Neural progenitor cell (in vitro differentiated cells): ENCODE data around the gene CD34. TPM values are rescaled to one million over a fixed set of nuclear protein-coding genes. Genes with fewer than 3 reads are reported as not detected.

Source experiments
- DNase-seq: peaks from one replicate; pipeline ENCODE4 v3.0.0-alpha.2; 2016; ENCODE audit warnings: low spot score
- H2AFZ ChIP-seq: fragments of 200-600 bp; sonication (generic); replicated peaks from 2 replicates; pipeline ENCODE4 v1.6.1; 2016; ENCODE audit warnings: antibody characterized with exemption
- H3F3A ChIP-seq: fragments of 200-600 bp; sonication (generic); 2 replicates; pipeline ENCODE4 v1.6.1; 2016; ENCODE audit warnings: antibody characterized with exemption, low read depth
- H3K27ac ChIP-seq: fragments of 200-600 bp; sonication (generic); 2 replicates; pipeline ENCODE4 v1.5.1; 2016; ENCODE audit warnings: mild to moderate bottlenecking
- H3K27me3 ChIP-seq: fragments of 200-600 bp; sonication (generic); 2 replicates; pipeline ENCODE4 v1.6.1; 2016; ENCODE audit warnings: mild to moderate bottlenecking, moderate library complexity
- H3K36me3 ChIP-seq: fragments of 200-600 bp; sonication (generic); 2 replicates; pipeline ENCODE4 v1.5.1; 2016
- H3K4me1 ChIP-seq: fragments of 200-600 bp; sonication (generic); 2 replicates; pipeline ENCODE4 v1.6.1; 2016; ENCODE audit warnings: mixed run types
- H3K4me2 ChIP-seq: fragments of 200-600 bp; sonication (generic); 2 replicates; pipeline ENCODE4 v1.6.1; 2016
- H3K4me3 ChIP-seq: fragments of 200-600 bp; sonication (generic); 2 replicates; pipeline ENCODE4 v1.5.1; 2016
- H3K79me2 ChIP-seq: fragments of 200-600 bp; sonication (generic); 2 replicates; pipeline ENCODE4 v1.6.1; 2016; ENCODE audit warnings: low read depth
- H3K9ac ChIP-seq: fragments of 200-600 bp; sonication (generic); 2 replicates; pipeline ENCODE4 v1.6.1; 2016
- H3K9me3 ChIP-seq: fragments of 200-600 bp; sonication (generic); 2 replicates; pipeline ENCODE4 v1.5.1; 2016; ENCODE audit warnings: low read depth
- H4K20me1 ChIP-seq: fragments of 200-600 bp; sonication (generic); 2 replicates; pipeline ENCODE4 v1.6.1; 2016; ENCODE audit warnings: low read depth
- H3K27ac Mint-ChIP-seq: 3 replicates; pipeline ENCODE4 v1.8.0; 2021; ENCODE audit warnings: mixed read lengths
- H3K27me3 Mint-ChIP-seq: 2 replicates; pipeline ENCODE4 v1.8.0; 2022; ENCODE audit warnings: low read depth, mild to moderate bottlenecking, inconsistent platforms, moderate library complexity, mixed read lengths; ENCODE audit not compliant: insufficient read depth
- H3K36me3 Mint-ChIP-seq: 3 replicates; pipeline ENCODE4 v1.8.0; 2021; ENCODE audit warnings: mixed read lengths
- H3K4me1 Mint-ChIP-seq: 3 replicates; pipeline ENCODE4 v1.8.0; 2021; ENCODE audit warnings: mixed read lengths
- H3K4me3 Mint-ChIP-seq: 3 replicates; pipeline ENCODE4 v1.8.0; 2021; ENCODE audit warnings: mild to moderate bottlenecking, moderate library complexity, mixed read lengths
- H3K9me3 Mint-ChIP-seq: 3 replicates; pipeline ENCODE4 v1.8.0; 2020; ENCODE audit warnings: mixed read lengths
- EZH2 ChIP-seq: fragments of 200-600 bp; sonication (generic); IDR thresholded peaks from 2 replicates; pipeline ENCODE4 v1.6.1; 2017; ENCODE audit warnings: antibody characterized with exemption, mild to moderate bottlenecking, moderate library complexity
- EZH2phosphoT487 ChIP-seq: fragments of 200-600 bp; sonication (generic); IDR thresholded peaks from 2 replicates; pipeline ENCODE4 v1.6.1; 2017; ENCODE audit warnings: antibody characterized with exemption
- total RNA-seq: library from RNA; depleted of rRNA; stranded (reverse); fragments of >200 nt; gene quantifications from 2 replicates; pipeline ENCODE4 v1.2.3, GENCODE V29; 2015; ENCODE audit warnings: low replicate concordance
- TF ChIP-seq, protein P1 (sequence below): fragments of 200-600 bp; sonication (generic); IDR thresholded peaks from 2 replicates; pipeline ENCODE4 v1.5.1; 2017; ENCODE audit warnings: antibody characterized with exemption, mild to moderate bottlenecking

CD34 gene
- total RNA-seq, 1 donor from 2014 or later: 0.43 TPM

DNA sequence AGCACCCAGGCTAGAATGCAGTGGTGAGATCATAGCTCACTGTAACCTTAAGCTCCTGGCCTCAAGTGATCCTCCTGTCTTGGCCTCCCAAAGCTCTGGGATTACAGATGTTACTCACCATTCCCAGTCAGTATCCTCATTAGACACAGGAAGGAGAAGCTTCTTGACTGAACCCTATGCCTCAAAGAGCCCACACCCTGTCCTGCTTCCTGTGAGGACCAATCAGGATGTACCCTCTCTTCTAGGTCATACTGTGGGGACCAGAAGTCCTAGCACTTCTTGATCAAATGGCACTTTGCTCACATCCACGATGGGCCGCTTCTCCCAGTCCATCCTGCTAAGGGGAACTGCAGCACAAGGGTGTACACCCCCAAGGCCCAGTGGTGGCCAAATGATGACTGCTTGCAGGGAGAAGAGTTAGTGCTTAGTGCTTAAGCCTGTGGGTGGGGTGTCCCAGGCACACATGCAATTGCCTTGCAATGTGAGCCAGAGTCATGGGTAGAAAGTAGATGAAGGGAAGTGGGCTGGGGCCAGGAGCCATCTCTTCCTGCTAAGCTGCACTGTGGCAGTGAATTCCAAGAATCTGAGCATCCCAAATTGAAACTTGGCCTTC is 9.8 kb downstream of the CD34 start:
- H3K36me3 Mint-ChIP-seq: no peaks in the 10 kb centered on the region
- H3K4me3 ChIP-seq: no peak overlapping the region
- no peaks in the 10 kb centered on the region for H3K27me3 Mint-ChIP-seq
- H3K27ac Mint-ChIP-seq: no peak overlapping the region
- no peaks in the 10 kb centered on the region for H3K79me2 ChIP-seq
- no peak overlapping the region for H3K4me3 Mint-ChIP-seq
- no peaks in the 10 kb centered on the region for H3K9me3 ChIP-seq
- DNase-seq: no peak
- no peaks in the 10 kb centered on the region for H4K20me1 ChIP-seq
- peaks cover 11% of the 10 kb centered on the region for H3K4me1 Mint-ChIP-seq
- H3F3A ChIP-seq: no peaks in the 10 kb centered on the region
- no peaks in the 10 kb centered on the region for H3K4me1 ChIP-seq
- H3K9ac ChIP-seq: no peak overlapping the region
- no peaks in the 10 kb centered on the region for H3K9me3 Mint-ChIP-seq
- no peak overlapping the region for H3K4me2 ChIP-seq
- no peaks in the 10 kb centered on the region for H3K36me3 ChIP-seq
- H3K27me3 ChIP-seq: no peaks in the 10 kb centered on the region
- TF ChIP-seq, protein P1, sequence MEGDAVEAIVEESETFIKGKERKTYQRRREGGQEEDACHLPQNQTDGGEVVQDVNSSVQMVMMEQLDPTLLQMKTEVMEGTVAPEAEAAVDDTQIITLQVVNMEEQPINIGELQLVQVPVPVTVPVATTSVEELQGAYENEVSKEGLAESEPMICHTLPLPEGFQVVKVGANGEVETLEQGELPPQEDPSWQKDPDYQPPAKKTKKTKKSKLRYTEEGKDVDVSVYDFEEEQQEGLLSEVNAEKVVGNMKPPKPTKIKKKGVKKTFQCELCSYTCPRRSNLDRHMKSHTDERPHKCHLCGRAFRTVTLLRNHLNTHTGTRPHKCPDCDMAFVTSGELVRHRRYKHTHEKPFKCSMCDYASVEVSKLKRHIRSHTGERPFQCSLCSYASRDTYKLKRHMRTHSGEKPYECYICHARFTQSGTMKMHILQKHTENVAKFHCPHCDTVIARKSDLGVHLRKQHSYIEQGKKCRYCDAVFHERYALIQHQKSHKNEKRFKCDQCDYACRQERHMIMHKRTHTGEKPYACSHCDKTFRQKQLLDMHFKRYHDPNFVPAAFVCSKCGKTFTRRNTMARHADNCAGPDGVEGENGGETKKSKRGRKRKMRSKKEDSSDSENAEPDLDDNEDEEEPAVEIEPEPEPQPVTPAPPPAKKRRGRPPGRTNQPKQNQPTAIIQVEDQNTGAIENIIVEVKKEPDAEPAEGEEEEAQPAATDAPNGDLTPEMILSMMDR: no peak
- no peak for TF ChIP-seq EZH2
- TF ChIP-seq EZH2phosphoT487: no peak
- no peak overlapping the region for H3K27ac ChIP-seq
- H2AFZ ChIP-seq: no peak overlapping the region

DNA sequence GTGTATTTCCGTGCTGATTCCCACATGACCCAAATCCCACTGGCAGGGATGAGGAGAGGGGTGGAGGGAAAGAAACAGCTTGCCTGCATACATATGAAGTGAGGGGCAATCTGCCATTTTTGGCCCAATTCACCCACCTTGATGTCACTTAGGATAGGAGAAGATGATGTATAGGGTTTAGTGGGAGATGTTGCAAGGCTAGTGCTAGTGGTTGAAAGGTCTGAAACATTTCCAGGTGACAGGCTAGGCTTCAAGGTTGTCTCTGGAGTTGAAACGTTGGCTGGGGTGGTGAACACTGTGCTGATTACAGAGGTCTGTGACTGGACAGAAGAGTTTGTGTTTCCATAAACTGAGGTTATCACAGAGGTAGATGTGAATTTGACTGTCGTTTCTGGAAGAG is 12.1 kb downstream of the CD34 start:
- H3K9ac ChIP-seq: no peak overlapping the region
- no peak overlapping the region for H3K27ac ChIP-seq
- DNase-seq: no peak
- H2AFZ ChIP-seq: no peak overlapping the region
- no peaks in the 10 kb centered on the region for H3K9me3 ChIP-seq
- no peaks in the 10 kb centered on the region for H3F3A ChIP-seq
- Mint-ChIP-seq H3K4me1 (peaks cover 11% of the 10 kb centered on the region), H3K36me3 (no peaks in the 10 kb centered on the region), H3K9me3 (no peaks in the 10 kb centered on the region), H3K27ac (no peak overlapping the region), H3K27me3 (no peaks in the 10 kb centered on the region), H3K4me3 (no peak overlapping the region)
- no peaks in the 10 kb centered on the region for H3K27me3 ChIP-seq
- TF ChIP-seq EZH2phosphoT487 (no peak), EZH2 (no peak)
- TF ChIP-seq, protein P1: no peak
- H3K36me3 ChIP-seq: no peaks in the 10 kb centered on the region
- H3K4me2 ChIP-seq: no peak overlapping the region
- H3K4me3 ChIP-seq: no peak overlapping the region
- no peaks in the 10 kb centered on the region for H4K20me1 ChIP-seq
- H3K4me1 ChIP-seq: no peaks in the 10 kb centered on the region
- H3K79me2 ChIP-seq: no peaks in the 10 kb centered on the region

DNA sequence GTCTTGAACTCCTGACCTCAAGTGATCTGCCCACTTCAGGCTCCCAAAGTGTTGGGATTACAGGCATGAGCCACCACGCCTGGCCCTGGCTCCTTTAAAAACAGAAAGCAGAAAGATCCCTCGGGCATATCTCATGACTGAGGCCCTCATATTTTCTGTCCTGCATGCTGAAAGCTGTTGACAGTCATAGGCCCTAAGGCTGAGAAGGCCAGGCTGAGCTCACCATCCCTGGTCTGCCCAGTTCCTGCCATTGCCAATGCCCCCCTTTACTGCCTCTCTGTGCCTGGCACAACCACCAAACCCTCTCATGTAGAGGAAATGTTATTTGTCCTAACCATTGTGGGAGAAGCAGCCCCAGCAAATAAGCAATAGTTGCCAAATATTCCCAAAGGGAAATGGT is 12.7 kb downstream of the CD34 start:
- Histone ChIP-seq H3K4me1 (no peaks in the 10 kb centered on the region), H3K4me2 (no peak overlapping the region), H3K4me3 (no peak overlapping the region), H3K27me3 (no peaks in the 10 kb centered on the region), H3K27ac (no peak overlapping the region), H3K9ac (no peak overlapping the region), H3F3A (no peaks in the 10 kb centered on the region), H2AFZ (no peak overlapping the region), H4K20me1 (no peaks in the 10 kb centered on the region), H3K36me3 (no peaks in the 10 kb centered on the region), H3K9me3 (no peaks in the 10 kb centered on the region), H3K79me2 (no peaks in the 10 kb centered on the region)
- Mint-ChIP-seq H3K27ac (no peak overlapping the region), H3K9me3 (no peaks in the 10 kb centered on the region), H3K36me3 (no peaks in the 10 kb centered on the region), H3K27me3 (no peaks in the 10 kb centered on the region), H3K4me3 (no peak overlapping the region), H3K4me1 (peaks cover 9% of the 10 kb centered on the region)
- DNase-seq: no peak
- TF ChIP-seq, protein P1: no peak
- no peak for TF ChIP-seq EZH2
- no peak for TF ChIP-seq EZH2phosphoT487
